Measurements from ENCODE around the gene SF3B2.
"Not testable (repeated sequence)": the region's sequence is repeated elsewhere in the genome, so short reads cannot be mapped to it uniquely, and the experiment has no call there.

Gene SF3B2

DNA sequence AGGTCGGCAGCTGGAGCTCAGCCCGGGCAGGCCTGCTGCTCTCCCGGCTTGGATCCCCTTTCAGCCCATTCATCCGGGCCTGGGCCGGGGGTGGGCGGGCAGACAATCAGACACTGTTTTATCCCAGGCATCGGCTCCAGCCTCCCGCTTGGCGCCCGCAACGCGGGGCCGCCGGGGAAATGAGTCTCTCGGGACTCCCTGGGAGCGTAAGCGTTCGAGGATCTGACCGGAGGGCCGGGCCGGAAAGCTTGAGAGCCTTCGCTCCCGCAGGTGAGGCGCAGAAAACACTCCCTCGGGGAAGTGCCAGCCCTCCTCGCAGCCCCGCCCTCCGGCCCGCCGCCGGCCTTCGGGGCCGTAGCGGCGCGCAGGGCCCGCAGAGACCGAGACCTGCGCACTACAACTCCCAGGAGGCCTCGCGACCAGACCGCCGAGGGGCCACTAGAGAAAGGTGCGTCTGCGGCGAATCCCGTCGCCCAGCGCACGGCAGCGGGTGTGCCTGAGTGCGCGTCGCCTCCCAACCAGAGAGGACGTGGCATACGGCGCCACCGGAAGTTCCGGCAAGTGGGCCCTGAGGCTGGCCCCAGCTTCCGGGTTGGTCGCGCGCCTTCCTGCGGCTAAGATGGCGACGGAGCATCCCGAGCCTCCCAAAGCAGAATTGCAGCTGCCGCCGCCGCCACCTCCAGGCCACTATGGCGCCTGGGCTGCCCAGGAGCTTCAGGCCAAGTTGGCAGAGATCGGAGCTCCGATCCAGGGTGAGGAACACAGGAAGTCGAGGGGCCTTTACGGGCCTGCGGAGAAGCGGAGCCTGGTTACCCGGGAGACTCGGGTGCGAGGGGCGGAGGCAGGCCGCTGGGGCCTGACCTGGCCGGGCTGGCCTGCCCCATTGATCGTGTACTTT lies at the start of gene SF3B2:
SF3B2 (plus strand) TSS at position 599 of the 898 bp plus-strand sequence; CDS start at position 620, 21 bp downstream.
- peak; percentile 96 for DNase-seq (ENCODE audit: low read depth)

DNA sequence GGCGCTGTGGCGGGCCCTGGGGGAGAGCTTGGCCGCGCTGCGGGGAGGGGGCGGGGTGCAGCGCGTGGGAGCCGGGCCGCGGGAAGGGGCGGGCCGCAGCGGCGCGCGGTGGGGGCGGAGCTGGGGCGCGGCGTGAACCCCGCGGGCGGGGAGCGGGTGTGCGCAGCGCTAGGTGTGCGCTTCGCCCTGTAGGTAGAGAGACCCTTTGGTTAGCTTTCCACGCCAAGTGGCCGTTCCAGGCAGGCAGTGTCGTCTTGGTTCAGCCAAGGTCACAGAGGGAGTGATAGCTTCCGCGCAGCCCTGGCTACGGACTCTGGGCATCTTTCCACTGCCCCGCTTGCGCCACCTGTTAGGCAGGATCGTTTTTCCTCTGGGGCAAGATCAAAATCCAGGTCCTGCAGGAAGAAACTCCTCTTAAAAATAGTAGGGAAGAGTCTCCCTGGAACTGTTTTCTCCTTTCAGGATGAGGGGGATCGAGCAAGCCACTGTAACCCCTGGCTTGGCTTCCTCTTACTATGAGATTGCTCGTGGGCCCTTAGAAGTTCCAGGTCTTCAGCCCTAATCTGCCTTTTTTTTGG lies 49.4 kb upstream of the SF3B2 start:
- peak; percentile 16 for DNase-seq (ENCODE audit: low read depth)

DNA sequence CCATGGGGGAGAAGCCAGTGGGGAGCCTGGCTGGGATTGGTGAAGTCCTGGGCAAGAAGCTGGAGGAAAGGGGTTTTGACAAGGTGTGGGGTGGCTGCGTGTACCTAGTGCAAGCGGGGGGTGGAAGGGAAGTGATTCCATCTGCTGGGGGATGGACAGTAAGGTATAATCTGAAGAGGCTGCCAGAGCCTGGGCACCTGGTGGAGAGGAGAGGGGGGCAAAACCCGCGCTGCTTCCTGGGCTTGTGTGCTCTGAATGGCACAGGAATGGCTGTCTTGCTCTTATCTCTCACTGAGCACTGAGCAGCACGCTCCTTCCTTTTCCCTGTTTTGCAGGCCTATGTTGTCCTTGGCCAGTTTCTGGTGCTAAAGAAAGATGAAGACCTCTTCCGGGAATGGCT lies 48.9 kb upstream of the SF3B2 start:
- no peak for DNase-seq (ENCODE audit: low read depth)

- no peak for DNase-seq (ENCODE audit: low read depth)
Observed at GRCh38 chr11:66004186-66004585, 48.0 kb upstream of the SF3B2 start.

GRCh38 chr11:66006134-66006890 lies 45.9 kb upstream of the SF3B2 start:
- DNase-seq (ENCODE audit: low read depth), result no peak

DNA sequence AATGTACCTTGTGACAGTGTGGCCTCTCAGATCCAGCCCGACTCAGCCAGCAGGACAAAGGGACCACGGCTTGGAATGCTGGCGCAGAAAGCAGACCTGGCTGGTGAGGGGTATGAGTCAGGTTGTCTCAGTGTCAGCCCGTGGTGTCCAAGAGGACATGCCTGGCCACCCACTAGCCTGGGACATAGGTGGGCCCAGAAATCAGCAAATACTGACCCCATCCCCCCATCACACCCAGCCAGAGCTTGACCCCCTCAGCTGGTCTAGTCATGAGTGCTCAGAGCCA lies 45.3 kb upstream of the SF3B2 start:
- DNase-seq (ENCODE audit: low read depth), result no peak

DNA sequence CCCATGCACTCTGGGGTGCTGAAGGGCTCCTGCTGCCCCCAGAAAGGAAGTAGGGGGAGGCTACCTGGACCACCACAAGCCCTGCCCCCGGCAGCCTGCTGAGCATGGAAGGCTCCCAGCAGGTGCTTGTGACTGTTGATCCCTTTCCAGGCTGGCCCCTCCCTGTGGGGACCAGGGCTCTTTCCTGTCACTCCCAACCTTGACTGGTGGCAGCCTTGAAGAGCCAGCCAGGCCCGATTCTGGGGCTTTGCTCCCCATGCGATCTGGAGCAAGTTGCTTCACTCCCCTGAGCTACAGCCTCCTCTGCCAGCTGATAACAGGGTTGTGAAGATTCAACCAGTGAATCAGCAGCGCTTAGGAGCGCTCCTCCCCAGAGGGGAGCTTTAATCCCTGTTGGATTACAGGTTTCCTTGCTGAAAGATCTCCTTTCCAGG lies 44.9 kb upstream of the SF3B2 start:
- DNase-seq (ENCODE audit: low read depth), result no peak

DNA sequence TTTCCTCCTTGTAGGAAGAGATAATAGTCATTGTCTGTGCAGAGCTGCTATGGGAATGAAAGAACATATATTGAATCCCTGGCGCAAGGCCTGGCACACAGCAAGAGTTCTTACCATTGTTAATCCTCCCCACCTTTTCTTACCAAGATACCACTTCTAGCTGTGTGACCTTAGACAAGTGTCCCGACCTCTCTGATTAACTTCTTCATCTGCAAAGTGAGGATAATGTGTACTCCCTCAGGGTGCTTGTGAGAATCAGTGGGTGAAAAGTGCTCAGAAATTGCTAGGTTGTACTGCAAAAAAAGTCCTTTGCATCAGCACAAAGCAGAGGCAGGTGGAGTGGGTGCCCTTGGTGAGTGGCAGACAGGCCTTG lies 44.1 kb upstream of the SF3B2 start:
- no peak for DNase-seq (ENCODE audit: low read depth)

DNA sequence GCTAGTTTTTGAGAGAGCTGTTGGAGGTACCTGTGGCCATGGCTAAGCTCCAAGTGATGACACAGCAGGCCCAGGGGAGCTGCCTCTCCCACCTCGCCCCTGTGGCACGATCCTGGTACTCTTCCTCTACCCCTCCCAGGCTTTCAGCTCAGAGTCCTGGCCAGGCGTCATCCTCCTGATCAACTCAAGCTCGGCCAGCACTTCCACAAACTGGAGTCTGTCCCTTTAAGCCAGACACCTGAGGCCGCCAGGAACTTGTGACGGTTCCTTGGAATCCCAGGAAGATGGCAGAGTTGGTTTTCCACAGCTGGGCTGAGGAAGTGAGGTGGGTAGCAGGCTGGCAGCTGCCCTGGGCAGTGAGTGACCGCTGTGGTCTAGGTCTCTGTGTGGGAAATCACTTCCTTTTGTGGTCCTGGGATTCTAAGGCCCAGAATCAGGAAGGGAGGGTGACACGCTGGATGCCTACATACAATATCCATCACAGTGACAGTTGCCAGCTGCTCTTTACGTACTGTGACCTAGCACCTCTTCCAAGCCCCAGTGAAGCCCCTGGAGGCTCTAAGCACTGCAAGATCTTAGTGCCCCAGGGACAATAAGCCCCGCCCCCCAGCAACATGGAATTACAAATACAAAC lies 43.6 kb upstream of the SF3B2 start:
- no peak for DNase-seq (ENCODE audit: low read depth)

DNA sequence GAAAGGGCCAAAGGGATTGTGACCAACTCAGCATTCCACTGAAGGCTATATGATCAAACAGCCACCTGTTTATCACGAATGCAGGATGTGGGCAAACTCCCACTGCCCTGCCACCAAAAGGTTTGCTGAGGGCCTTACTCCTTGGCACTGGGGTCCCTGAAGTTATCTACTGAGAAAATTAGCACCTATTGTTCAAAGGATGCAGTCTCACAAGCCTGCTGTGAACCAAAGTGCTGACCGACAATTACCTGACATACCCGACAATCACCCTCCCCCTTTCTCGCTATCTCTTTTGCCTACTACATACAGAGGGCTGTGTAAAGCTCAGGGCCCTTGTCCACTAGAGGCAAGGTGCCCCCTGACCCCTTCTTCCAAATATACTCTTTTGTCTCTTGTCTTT lies 42.1 kb upstream of the SF3B2 start:
- not testable (repeated sequence) for DNase-seq (ENCODE audit: low read depth)

DNA sequence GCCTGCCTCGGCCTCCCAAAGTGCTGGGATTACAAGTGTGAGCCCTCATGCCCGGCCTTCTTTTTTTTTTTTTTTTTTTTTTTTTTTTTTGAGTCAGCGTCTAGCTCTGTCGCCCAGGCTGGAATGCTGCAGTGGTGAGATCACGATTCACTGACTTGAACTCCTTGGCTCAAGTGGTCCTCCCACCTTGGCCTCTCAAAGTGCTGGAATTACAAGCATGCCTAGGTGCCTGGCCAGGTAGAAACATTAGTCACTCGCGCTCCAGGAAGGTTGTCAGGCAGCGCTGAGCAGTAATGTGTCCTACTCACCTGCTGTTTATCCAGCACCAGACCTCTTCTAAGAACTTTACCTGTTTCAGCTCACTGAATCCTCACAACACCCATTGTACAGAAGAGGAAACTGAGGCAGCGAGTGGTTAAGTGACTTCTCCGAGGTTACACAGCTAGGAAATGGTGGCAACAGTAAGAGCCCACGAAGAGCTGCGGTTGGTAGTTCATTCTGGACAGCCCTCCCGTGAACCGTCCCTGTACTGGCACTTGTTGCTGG lies 40.9 kb upstream of the SF3B2 start:
- no peak for DNase-seq (ENCODE audit: low read depth)

DNA sequence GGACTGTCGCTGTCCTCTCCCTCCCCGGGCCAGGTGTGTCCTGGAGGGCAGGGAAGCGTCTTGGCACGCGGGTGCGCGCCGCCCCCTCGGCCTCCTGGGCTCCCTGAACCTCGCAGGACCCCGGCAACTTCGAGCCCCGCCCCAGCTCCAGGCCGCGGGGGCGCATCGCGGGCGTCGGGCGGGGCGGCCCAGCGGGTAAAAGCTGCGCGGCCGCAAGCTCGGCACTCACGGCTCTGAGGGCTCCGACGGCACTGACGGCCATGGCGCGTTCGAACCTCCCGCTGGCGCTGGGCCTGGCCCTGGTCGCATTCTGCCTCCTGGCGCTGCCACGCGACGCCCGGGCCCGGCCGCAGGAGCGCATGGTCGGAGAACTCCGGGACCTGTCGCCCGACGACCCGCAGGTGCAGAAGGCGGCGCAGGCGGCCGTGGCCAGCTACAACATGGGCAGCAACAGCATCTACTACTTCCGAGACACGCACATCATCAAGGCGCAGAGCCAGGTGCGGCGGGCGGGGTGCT lies 40.3 kb upstream of the SF3B2 start, which contains the start of gene CST6:
CST6 (plus strand) TSS at position 224 of the 519 bp plus-strand sequence; CDS start at position 261, 37 bp downstream.
- no peak for DNase-seq (ENCODE audit: low read depth)

DNA sequence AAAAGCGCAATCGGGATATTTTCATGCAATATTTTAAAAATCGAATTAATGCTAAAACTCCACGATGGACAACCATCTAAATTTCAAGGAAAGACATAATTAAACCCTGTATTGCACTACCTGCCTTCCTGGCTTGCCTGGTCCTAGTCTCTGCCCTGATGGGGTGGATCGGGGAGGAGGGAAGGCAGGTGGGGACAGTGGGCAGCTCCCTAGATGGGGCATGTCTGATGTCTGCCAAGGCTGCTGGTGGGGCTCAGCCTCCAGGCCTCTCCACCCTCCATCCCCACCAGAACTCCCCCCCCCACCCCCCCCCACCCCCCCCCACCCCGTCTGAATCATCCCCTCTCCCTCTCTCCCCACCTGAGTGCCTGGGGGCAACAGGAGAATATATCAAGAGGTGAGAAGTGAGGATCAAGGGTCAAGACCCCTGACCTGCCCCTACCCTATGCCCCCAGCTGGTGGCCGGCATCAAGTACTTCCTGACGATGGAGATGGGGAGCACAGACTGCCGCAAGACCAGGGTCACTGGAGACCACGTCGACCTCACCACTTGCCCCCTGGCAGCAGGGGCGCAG lies 39.7 kb upstream of the SF3B2 start:
- DNase-seq (ENCODE audit: low read depth), result no peak

DNA sequence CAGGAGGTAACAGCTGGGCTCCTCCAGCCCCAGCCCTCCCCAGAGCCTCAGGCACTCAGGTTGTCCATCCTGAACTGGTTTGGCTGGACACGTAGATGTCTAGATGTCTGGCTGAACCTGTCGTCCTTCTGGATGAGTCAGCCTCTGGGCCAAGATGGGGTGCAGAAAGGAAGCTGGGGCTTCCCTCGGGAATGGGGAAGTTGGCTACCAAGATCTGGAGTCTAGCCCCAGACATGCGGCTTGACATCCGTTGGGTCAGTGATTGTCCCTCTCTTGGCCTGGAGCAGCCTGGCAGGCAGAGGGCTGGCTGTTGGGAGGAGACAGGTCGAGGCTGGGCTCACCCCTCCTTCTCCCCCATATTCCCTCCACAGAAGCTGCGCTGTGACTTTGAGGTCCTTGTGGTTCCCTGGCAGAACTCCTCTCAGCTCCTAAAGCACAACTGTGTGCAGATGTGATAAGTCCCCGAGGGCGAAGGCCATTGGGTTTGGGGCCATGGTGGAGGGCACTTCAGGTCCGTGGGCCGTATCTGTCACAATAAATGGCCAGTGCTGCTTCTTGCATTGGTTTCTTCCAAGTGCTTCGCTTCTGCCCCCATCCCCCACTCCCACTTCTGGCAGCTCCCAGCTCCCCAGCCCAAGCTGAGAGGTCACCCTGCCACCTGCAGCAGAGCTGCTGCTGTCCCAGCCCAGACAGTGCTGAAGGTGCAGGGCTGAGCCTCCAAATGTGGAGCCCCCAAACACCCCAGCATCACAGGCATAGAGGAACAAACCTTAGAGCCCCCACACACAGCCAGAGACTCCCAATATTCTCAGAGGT lies 39.0 kb upstream of the SF3B2 start:
- no peak for DNase-seq (ENCODE audit: low read depth)

GRCh38 chr11:66013762-66014100 lies 38.4 kb upstream of the SF3B2 start:
- no peak for DNase-seq (ENCODE audit: low read depth)

- DNase-seq (ENCODE audit: low read depth), result no peak
Observed at GRCh38 chr11:66014804-66015453, 37.2 kb upstream of the SF3B2 start.

- DNase-seq (ENCODE audit: low read depth), result no peak
Observed at GRCh38 chr11:66015454-66015881, 36.7 kb upstream of the SF3B2 start.

- no peak for DNase-seq (ENCODE audit: low read depth)
Observed at GRCh38 chr11:66015936-66016792, 36.0 kb upstream of the SF3B2 start.

DNA sequence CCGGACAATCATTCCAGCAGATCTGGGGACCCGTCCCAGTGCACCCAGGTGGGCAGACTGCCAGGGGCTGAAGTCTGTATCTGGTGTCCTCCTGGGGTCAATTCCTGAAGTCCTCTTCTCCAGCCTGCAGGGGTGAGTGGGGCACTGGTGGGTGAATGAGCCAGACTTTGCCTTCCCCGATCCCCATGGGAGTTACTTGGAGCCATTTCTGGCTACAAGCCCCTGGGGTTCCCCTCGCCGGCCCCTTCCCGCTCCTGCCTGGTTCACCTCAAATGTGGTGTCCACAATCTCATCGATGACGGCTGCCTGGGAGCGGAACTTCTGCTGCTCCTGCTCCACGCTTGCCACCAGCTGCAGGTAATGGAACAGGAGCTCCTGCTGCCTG lies 35.4 kb upstream of the SF3B2 start:
- no peak for DNase-seq (ENCODE audit: low read depth)
